Measurements from ENCODE around the gene GPR78. TPM values are rescaled to one million over a fixed set of nuclear protein-coding genes. Genes with fewer than 3 reads are reported as not detected.
A peak's percentile ranks its signal among the peaks of the same experiment; 100 is the strongest.

GPR78 gene
- total RNA-seq, 6 donors from 2014 or later: 0.03 to 0.07 TPM; not detected in 4

DNA sequence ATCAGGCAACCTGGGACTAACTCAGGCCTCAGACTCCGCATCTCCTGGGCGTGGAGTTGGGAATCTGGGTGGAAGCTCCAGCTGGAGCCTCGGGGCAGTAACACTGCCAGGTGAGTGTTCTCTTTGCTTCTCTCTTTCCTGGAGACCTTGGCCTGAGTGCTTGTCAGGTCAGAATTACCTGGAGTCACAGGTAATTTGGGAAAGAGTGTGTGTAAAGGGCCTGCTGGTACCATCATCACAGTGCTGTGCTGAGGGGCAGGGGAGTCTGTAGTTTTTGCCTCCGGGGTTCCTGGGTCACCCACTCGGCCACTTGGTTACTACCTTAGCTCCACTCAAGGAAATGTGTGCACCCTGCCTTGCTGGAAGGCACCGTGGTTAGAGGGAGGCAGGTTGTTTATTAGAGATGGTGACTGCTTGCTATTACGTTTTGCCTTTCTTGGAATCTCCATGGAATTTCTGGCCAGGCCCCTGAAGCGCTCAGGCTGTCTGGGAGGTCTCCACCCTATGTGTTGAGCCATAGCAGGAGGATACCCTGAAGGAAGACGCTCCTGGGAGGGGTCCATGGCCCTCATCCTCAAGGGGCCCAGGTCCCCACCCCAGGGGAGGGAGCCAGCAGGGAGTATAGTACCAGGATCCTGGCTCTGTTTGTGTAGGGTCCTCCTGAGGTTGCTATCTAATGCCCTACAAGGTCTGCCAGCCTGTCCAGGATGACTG, 2.9 kb downstream of the GPR78 start:
- Histone ChIP-seq H3K36me3 (no peaks in the 10 kb centered on the region), H3K27me3 (peaks cover 0 to 14% (median 3%) of the 10 kb centered on the region in 4 donors), H3K4me3 (no peak overlapping the region), H3K27ac (no peak overlapping the region), H3K9me3 (no peaks in the 10 kb centered on the region), H3K4me1 (peaks cover 0 to 11% (median 0%) of the 10 kb centered on the region in 4 donors)
- WGBS, 2 donors: 67% methylated on average over 3 to 9 of the region's 9 CpGs
- no peak for TF ChIP-seq POLR2A (IDR thresholded peaks at IDR 0.05)
- no peak for TF ChIP-seq EP300 (IDR thresholded peaks at IDR 0.05)
- TF ChIP-seq, protein P1, sequence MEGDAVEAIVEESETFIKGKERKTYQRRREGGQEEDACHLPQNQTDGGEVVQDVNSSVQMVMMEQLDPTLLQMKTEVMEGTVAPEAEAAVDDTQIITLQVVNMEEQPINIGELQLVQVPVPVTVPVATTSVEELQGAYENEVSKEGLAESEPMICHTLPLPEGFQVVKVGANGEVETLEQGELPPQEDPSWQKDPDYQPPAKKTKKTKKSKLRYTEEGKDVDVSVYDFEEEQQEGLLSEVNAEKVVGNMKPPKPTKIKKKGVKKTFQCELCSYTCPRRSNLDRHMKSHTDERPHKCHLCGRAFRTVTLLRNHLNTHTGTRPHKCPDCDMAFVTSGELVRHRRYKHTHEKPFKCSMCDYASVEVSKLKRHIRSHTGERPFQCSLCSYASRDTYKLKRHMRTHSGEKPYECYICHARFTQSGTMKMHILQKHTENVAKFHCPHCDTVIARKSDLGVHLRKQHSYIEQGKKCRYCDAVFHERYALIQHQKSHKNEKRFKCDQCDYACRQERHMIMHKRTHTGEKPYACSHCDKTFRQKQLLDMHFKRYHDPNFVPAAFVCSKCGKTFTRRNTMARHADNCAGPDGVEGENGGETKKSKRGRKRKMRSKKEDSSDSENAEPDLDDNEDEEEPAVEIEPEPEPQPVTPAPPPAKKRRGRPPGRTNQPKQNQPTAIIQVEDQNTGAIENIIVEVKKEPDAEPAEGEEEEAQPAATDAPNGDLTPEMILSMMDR (IDR thresholded peaks at IDR 0.05): no peak
- TF ChIP-seq POLR2AphosphoS5 (IDR thresholded peaks at IDR 0.05): no peak
- DNase-seq (no peak), ATAC-seq (ENCODE audit: low FRiP score in 2 of 2) (no peak)

DNA sequence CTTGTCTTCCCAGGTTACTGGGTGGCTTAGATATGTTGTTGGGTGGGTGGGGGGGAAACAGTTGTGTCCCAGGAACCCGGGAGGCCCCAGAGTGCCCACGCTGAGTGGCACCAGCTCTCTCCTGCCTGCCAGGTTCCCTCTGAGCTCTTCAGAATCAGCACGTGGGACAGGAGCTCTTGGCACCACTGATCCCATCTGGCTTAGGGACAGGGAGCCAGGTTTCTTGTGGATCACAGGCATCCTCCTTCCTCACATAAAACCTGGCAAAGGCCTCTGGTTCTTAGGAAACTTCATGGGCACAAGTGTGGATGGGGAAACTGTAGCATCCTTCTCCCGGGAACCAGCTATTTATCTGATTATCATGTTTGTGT, 3.4 kb downstream of the GPR78 start:
- 58 to 64% methylated on average over 2 to 4 of the region's 4 CpGs for WGBS, 2 donors
- Histone ChIP-seq H3K36me3 (no peaks in the 10 kb centered on the region), H3K4me1 (peaks cover 0 to 11% (median 0%) of the 10 kb centered on the region in 4 donors), H3K27me3 (peaks cover 0 to 14% (median 3%) of the 10 kb centered on the region in 4 donors), H3K4me3 (no peak overlapping the region), H3K27ac (no peak overlapping the region), H3K9me3 (no peaks in the 10 kb centered on the region)
- no peak for TF ChIP-seq POLR2A (IDR thresholded peaks at IDR 0.05)
- TF ChIP-seq POLR2AphosphoS5 (IDR thresholded peaks at IDR 0.05): no peak
- TF ChIP-seq EP300 (IDR thresholded peaks at IDR 0.05): no peak
- TF ChIP-seq, protein P1 (IDR thresholded peaks at IDR 0.05): no peak
- DNase-seq (no peak), ATAC-seq (ENCODE audit: low FRiP score in 2 of 2) (no peak)

DNA sequence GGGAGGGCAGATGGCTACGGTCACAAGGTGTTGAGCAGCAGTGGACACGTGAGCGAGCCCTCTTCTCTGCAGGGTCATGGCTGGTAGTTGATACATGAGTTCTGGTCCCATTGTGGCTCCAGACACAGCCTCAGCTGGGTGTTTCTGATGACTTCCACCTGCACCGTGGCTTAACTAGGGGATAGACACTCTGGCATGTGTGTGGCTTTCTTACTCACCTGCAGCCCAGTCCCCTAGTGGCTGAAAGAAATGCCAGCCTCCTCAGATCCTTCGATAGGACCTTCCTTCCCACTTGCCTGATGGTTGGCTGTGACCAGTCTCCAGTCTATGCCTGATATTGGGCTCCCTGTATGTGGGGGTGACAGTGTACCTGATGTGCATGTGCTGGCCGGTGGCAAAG, 5.0 kb downstream of the GPR78 start:
- no peaks in the 10 kb centered on the region for H3K9me3 ChIP-seq
- H3K36me3 ChIP-seq: no peaks in the 10 kb centered on the region
- peak in 1 of 2 donors; percentile 14 for DNase-seq
- no peak for TF ChIP-seq POLR2A (IDR thresholded peaks at IDR 0.05)
- TF ChIP-seq POLR2AphosphoS5 (IDR thresholded peaks at IDR 0.05): no peak
- TF ChIP-seq EP300 (IDR thresholded peaks at IDR 0.05): no peak
- TF ChIP-seq, protein P1 (IDR thresholded peaks at IDR 0.05): no peak
- H3K4me1 ChIP-seq: peaks cover 0 to 10% (median 0%) of the 10 kb centered on the region in 4 donors
- H3K4me3 ChIP-seq: no peak overlapping the region
- no peak overlapping the region for H3K27ac ChIP-seq
- WGBS, 2 donors: 28 to 37% methylated on average over 3 to 6 of the region's 6 CpGs
- ATAC-seq (ENCODE audit: low FRiP score in 2 of 2): no peak
- peaks cover 0 to 14% (median 2%) of the 10 kb centered on the region in 4 donors for H3K27me3 ChIP-seq

DNA sequence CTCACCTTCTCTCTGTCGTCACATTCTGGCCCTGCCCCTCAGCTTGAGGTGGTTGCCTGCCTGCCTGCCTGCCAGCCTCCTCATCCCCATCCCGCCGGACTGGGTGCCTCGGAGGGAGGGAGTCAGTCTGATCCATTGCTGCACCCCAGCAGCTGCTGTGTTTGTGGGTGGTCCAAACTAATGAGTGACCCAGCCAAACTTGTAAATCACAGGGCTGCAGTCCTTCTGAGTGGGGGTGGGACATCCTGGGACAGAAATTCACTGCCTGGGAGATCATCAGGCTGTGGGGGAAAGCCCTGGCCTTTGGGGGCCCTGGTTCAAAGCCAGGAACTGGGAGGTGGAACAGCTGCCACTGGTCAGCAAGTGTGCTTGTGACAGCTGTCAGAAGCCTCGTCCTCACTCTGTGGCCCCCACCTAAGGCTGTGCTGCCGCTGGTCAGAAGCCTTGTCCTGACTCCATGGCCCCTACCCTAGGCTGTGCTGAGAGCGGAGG, 5.6 kb downstream of the GPR78 start:
- DNase-seq: peak in 1 of 2 donors; percentile 12
- 55 to 61% methylated on average over 4 to 7 of the region's 7 CpGs for WGBS, 2 donors
- ATAC-seq (ENCODE audit: low FRiP score in 2 of 2): no peak
- no peaks in the 10 kb centered on the region for H3K9me3 ChIP-seq
- no peaks in the 10 kb centered on the region for H3K36me3 ChIP-seq
- peaks cover 0 to 4% (median 0%) of the 10 kb centered on the region in 4 donors for H3K4me1 ChIP-seq
- H3K27ac ChIP-seq: no peak overlapping the region
- H3K4me3 ChIP-seq: no peak overlapping the region
- peaks cover 0 to 12% (median under 1%) of the 10 kb centered on the region in 4 donors for H3K27me3 ChIP-seq
- no peak for TF ChIP-seq EP300 (IDR thresholded peaks at IDR 0.05)
- TF ChIP-seq, protein P1 (IDR thresholded peaks at IDR 0.05): no peak
- no peak for TF ChIP-seq POLR2AphosphoS5 (IDR thresholded peaks at IDR 0.05)
- no peak for TF ChIP-seq POLR2A (IDR thresholded peaks at IDR 0.05)

All from upper lobe of left lung (tissue), 6 donors.